ENCODE results near the gene ZWILCH. TPM values are rescaled to one million over a fixed set of nuclear protein-coding genes. Genes with fewer than 3 reads are reported as not detected.
"Not testable (repeated sequence)": the region's sequence is repeated elsewhere in the genome, so short reads cannot be mapped to it uniquely, and the experiment has no call there.

ZWILCH gene
- polyA plus RNA-seq, 1 donor (not counting 4 experiments of a cell fraction or from before 2014, with no cell fraction given), result 34.9 TPM

GRCh38 chr15:66588537-66588936, 83.4 kb downstream of the ZWILCH start:
- DNase-seq (ENCODE audit: low read depth, low spot score) (no peak), FAIRE-seq (no peak)
- Histone ChIP-seq H4K20me1 (ENCODE audit: control insufficient read depth, extremely low read depth, insufficient read depth, low read length) (no peaks in the 10 kb centered on the region), H3K9me3 (ENCODE audit: control insufficient read depth, low read depth, low read length) (no peaks in the 10 kb centered on the region), H3K9ac (ENCODE audit: control insufficient read depth, extremely low read depth, insufficient read depth, low read length) (no peak overlapping the region), H3K79me2 (ENCODE audit: control insufficient read depth, insufficient read depth, low read length) (no peaks in the 10 kb centered on the region), H3K4me3 (ENCODE audit: control insufficient read depth in 2 of 3, extremely low read depth in 1 of 3, insufficient read depth in 2 of 3, low read depth in 1 of 3, low read length in 3 of 3) (no peak overlapping the region), H3K36me3 (ENCODE audit: control insufficient read depth in 2 of 2, extremely low read depth in 1 of 2, insufficient read depth in 2 of 2, low read length in 2 of 2) (no peaks in the 10 kb centered on the region), H3K9me1 (ENCODE audit: control insufficient read depth, extremely low read depth, insufficient read depth, low read length) (no peaks in the 10 kb centered on the region), H3K27ac (ENCODE audit: control insufficient read depth, insufficient read depth, low read length) (no peak overlapping the region), H3K4me1 (ENCODE audit: control insufficient read depth, extremely low read depth, insufficient read depth, low read length) (no peaks in the 10 kb centered on the region), H3K4me2 (ENCODE audit: control insufficient read depth, extremely low read depth, insufficient read depth, low read depth, low read length) (no peak overlapping the region), H2AFZ (ENCODE audit: control insufficient read depth, low read length) (no peak overlapping the region), H3K27me3 (ENCODE audit: control insufficient read depth, extremely low read depth, insufficient read depth, low read length) (peaks cover 17% of the 10 kb centered on the region)
- dilution Hi-C loops (cut with MboI; ENCODE audit: extremely low pct_ligation_motif_present, low sequenced_read_pairs), result no loop called here
- TF ChIP-seq EZH2 (IDR thresholded peaks at IDR 0.05; ENCODE audit: low read length) (no peak), CTCF (optimal IDR thresholded peaks at IDR 0.05 in 1 of 3, IDR thresholded peaks at IDR 0.05 in 1 of 3, conservative IDR thresholded peaks at IDR 0.05 in 1 of 3; ENCODE audit: extremely low read depth in 1 of 3, insufficient read depth in 2 of 3, low read length in 3 of 3) (peak; percentile 3 to 43 (median 20))

- no peak overlapping the region for H3K4me3 ChIP-seq (ENCODE audit: control insufficient read depth in 2 of 3, extremely low read depth in 1 of 3, insufficient read depth in 2 of 3, low read depth in 1 of 3, low read length in 3 of 3)
- FAIRE-seq, result no peak
- peaks cover 17% of the 10 kb centered on the region for H3K27me3 ChIP-seq (ENCODE audit: control insufficient read depth, extremely low read depth, insufficient read depth, low read length)
- H3K9ac ChIP-seq (ENCODE audit: control insufficient read depth, extremely low read depth, insufficient read depth, low read length), result no peak overlapping the region
- H3K4me2 ChIP-seq (ENCODE audit: control insufficient read depth, extremely low read depth, insufficient read depth, low read depth, low read length), result no peak overlapping the region
- H3K4me1 ChIP-seq (ENCODE audit: control insufficient read depth, extremely low read depth, insufficient read depth, low read length), result no peaks in the 10 kb centered on the region
- TF ChIP-seq CTCF (optimal IDR thresholded peaks at IDR 0.05 in 1 of 3, IDR thresholded peaks at IDR 0.05 in 1 of 3, conservative IDR thresholded peaks at IDR 0.05 in 1 of 3; ENCODE audit: extremely low read depth in 1 of 3, insufficient read depth in 2 of 3, low read length in 3 of 3), result no peak
- no peak for TF ChIP-seq EZH2 (IDR thresholded peaks at IDR 0.05; ENCODE audit: low read length)
- H3K36me3 ChIP-seq (ENCODE audit: control insufficient read depth in 2 of 2, extremely low read depth in 1 of 2, insufficient read depth in 2 of 2, low read length in 2 of 2), result no peaks in the 10 kb centered on the region
- no peaks in the 10 kb centered on the region for H3K9me3 ChIP-seq (ENCODE audit: control insufficient read depth, low read depth, low read length)
- no peak overlapping the region for H2AFZ ChIP-seq (ENCODE audit: control insufficient read depth, low read length)
- no peaks in the 10 kb centered on the region for H4K20me1 ChIP-seq (ENCODE audit: control insufficient read depth, extremely low read depth, insufficient read depth, low read length)
- no peak for DNase-seq (ENCODE audit: low read depth, low spot score)
- dilution Hi-C loops (cut with MboI; ENCODE audit: extremely low pct_ligation_motif_present, low sequenced_read_pairs), result no loop called here
- no peak overlapping the region for H3K27ac ChIP-seq (ENCODE audit: control insufficient read depth, insufficient read depth, low read length)
- no peaks in the 10 kb centered on the region for H3K9me1 ChIP-seq (ENCODE audit: control insufficient read depth, extremely low read depth, insufficient read depth, low read length)
- no peaks in the 10 kb centered on the region for H3K79me2 ChIP-seq (ENCODE audit: control insufficient read depth, insufficient read depth, low read length)
These were observed 83.8 kb downstream of the ZWILCH start for GRCh38 chr15:66588971-66589370.

GRCh38 chr15:66589429-66589828, 84.3 kb downstream of the ZWILCH start:
- H3K36me3 ChIP-seq (ENCODE audit: control insufficient read depth in 2 of 2, extremely low read depth in 1 of 2, insufficient read depth in 2 of 2, low read length in 2 of 2); DNase-seq (ENCODE audit: low read depth, low spot score); H3K27ac ChIP-seq (ENCODE audit: control insufficient read depth, insufficient read depth, low read length); H3K9ac ChIP-seq (ENCODE audit: control insufficient read depth, extremely low read depth, insufficient read depth, low read length); H3K9me1 ChIP-seq (ENCODE audit: control insufficient read depth, extremely low read depth, insufficient read depth, low read length); H2AFZ ChIP-seq (ENCODE audit: control insufficient read depth, low read length); H3K4me2 ChIP-seq (ENCODE audit: control insufficient read depth, extremely low read depth, insufficient read depth, low read depth, low read length); H3K4me3 ChIP-seq (ENCODE audit: control insufficient read depth in 2 of 3, extremely low read depth in 1 of 3, insufficient read depth in 2 of 3, low read depth in 1 of 3, low read length in 3 of 3); H4K20me1 ChIP-seq (ENCODE audit: control insufficient read depth, extremely low read depth, insufficient read depth, low read length); dilution Hi-C loops (cut with MboI; ENCODE audit: extremely low pct_ligation_motif_present, low sequenced_read_pairs); H3K79me2 ChIP-seq (ENCODE audit: control insufficient read depth, insufficient read depth, low read length); FAIRE-seq; H3K9me3 ChIP-seq (ENCODE audit: control insufficient read depth, low read depth, low read length); H3K4me1 ChIP-seq (ENCODE audit: control insufficient read depth, extremely low read depth, insufficient read depth, low read length): not testable (repeated sequence)
- H3K27me3 ChIP-seq (ENCODE audit: control insufficient read depth, extremely low read depth, insufficient read depth, low read length), result peaks cover 17% of the 10 kb centered on the region
